B cell (primary cell): ENCODE results near the gene RGS6.

ENCODE experiments used
- EZH2 ChIP-seq: IDR thresholded peaks from 2 replicates; pipeline ENCODE4 v1.6.1; 2012; ENCODE audit warnings: borderline replicate concordance, low read depth, mild to moderate bottlenecking, moderate library complexity, low read length; ENCODE audit not compliant: insufficient read depth, poor library complexity, severe bottlenecking
- TF ChIP-seq, protein P1 (sequence below): fragments of 200-600 bp; IDR thresholded peaks from one replicate; pipeline ENCODE4 v1.8.0; 2022; ENCODE audit warnings: antibody characterized with exemption, mild to moderate bottlenecking

DNA sequence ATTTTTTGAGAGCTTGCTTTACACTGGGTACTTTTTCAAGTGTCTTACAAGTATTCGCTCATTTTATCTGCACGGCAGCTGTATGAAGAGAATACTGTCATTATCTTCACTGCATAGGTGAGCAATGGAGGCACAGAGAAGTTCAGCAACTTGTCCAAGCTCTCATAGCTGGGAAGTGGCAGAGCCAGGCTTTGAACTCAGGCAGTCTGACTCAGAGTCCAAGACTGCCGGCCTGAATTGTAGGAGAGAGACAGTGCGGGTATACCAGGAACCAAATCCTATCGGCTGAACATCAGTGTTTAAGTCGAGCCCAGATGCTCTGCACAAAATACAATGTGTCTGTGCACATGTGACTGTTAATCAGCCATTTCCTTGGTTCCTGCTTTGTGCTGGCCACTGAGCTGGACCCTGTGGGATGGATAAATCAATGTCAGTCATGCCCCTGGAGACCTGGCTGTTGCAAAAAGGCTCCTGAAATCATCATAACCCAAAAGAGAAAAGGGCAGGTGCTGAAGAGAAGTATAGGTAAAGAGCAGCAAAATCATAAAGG, 487.1 kb downstream of the RGS6 start:
- TF ChIP-seq, protein P1, sequence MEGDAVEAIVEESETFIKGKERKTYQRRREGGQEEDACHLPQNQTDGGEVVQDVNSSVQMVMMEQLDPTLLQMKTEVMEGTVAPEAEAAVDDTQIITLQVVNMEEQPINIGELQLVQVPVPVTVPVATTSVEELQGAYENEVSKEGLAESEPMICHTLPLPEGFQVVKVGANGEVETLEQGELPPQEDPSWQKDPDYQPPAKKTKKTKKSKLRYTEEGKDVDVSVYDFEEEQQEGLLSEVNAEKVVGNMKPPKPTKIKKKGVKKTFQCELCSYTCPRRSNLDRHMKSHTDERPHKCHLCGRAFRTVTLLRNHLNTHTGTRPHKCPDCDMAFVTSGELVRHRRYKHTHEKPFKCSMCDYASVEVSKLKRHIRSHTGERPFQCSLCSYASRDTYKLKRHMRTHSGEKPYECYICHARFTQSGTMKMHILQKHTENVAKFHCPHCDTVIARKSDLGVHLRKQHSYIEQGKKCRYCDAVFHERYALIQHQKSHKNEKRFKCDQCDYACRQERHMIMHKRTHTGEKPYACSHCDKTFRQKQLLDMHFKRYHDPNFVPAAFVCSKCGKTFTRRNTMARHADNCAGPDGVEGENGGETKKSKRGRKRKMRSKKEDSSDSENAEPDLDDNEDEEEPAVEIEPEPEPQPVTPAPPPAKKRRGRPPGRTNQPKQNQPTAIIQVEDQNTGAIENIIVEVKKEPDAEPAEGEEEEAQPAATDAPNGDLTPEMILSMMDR, result no peak
- no peak for TF ChIP-seq EZH2
